IMR-90 (cell line): Measurements from ENCODE around the gene MMUT. TPM values are rescaled to one million over a fixed set of nuclear protein-coding genes. Genes with fewer than 3 reads are reported as not detected.

Source experiments
- ATAC-seq: fragments of 200-7000 bp; cut with Tn5 transposase; 2 replicates; pipeline ENCODE4 v1.9.1; 2020; ENCODE audit warnings: low read depth, mild to moderate bottlenecking, moderate library complexity
- BruUV-seq: library from RNA; stranded (reverse); fragments of 400-500 nt; replicated peaks from 2 replicates; lab custom pipeline; 2021; lab: Mats Ljungman, UMichigan
- CTCF ChIA-PET: fragments of 300-600 bp; formaldehyde crosslinking; extraction: SDS; loops from one replicate; lab custom pipeline; 2021; ENCODE audit warnings: antibody characterized with exemption; lab: Yijun Ruan, JAX
- POLR2A ChIA-PET: fragments of 300-600 bp; sonication (Branson Sonifier 250); formaldehyde crosslinking; loops from one replicate; lab custom pipeline; 2022; ENCODE audit warnings: antibody characterized with exemption; ENCODE audit not compliant: unreplicated experiment; lab: Charles Lee
- DNase-seq: peaks from one replicate; pipeline ENCODE4 v3.0.0; 2013
- H2AFZ ChIP-seq: replicated peaks from 2 replicates; pipeline ENCODE3; 2013; ENCODE audit warnings: low read length, mild to moderate bottlenecking; ENCODE audit not compliant: poor library complexity
- H2AK5ac ChIP-seq: 2 replicates; pipeline ENCODE4 v1.6.1; 2013; ENCODE audit warnings: low read depth, low read length, inconsistent platforms
- H2AK9ac ChIP-seq: replicated peaks from 2 replicates; pipeline ENCODE3; 2013; ENCODE audit warnings: mild to moderate bottlenecking, low read depth, low read length, moderate library complexity; ENCODE audit not compliant: poor library complexity
- H2BK120ac ChIP-seq: 2 replicates; pipeline ENCODE4 v1.6.1; 2013; ENCODE audit warnings: low read depth, low read length, inconsistent platforms
- H2BK15ac ChIP-seq: 3 replicates; pipeline ENCODE4 v1.6.1; 2013; ENCODE audit warnings: low read depth, low read length, inconsistent platforms
- H2BK20ac ChIP-seq: 2 replicates; pipeline ENCODE4 v1.6.1; 2013; ENCODE audit warnings: low read depth, mild to moderate bottlenecking, inconsistent platforms, low read length, moderate library complexity
- H2BK5ac ChIP-seq: 2 replicates; pipeline ENCODE4 v1.6.1; 2013; ENCODE audit warnings: mild to moderate bottlenecking, low read depth, low read length, inconsistent platforms; ENCODE audit not compliant: poor library complexity, severe bottlenecking
- H3K14ac ChIP-seq: replicated peaks from 2 replicates; pipeline ENCODE4 v1.6.1; 2013; ENCODE audit warnings: low read depth, low read length, inconsistent platforms
- H3K18ac ChIP-seq: 2 replicates; pipeline ENCODE4 v1.6.1; 2013; ENCODE audit warnings: low read depth, low read length, control low read depth
- H3K23ac ChIP-seq: 2 replicates; pipeline ENCODE4 v1.6.1; 2013; ENCODE audit warnings: low read depth, low read length, inconsistent platforms
- H3K27ac ChIP-seq: 2 replicates; pipeline ENCODE4 v1.5.1; 2013; ENCODE audit warnings: mild to moderate bottlenecking, control low read depth, low read length; ENCODE audit not compliant: insufficient read depth
- H3K27me3 ChIP-seq: 2 replicates; pipeline ENCODE4 v1.6.1; 2013; ENCODE audit warnings: low read length; ENCODE audit not compliant: control insufficient read depth, insufficient read depth
- H3K36me3 ChIP-seq: 2 replicates; pipeline ENCODE4 v1.6.1; 2013; ENCODE audit warnings: low read length, mixed read lengths; ENCODE audit not compliant: control insufficient read depth, insufficient read depth
- H3K4ac ChIP-seq: 2 replicates; pipeline ENCODE4 v1.6.1; 2013; ENCODE audit warnings: low read depth, low read length, inconsistent platforms
- H3K4me1 ChIP-seq: 2 replicates; pipeline ENCODE4 v1.6.1; 2013; ENCODE audit warnings: low read length, mixed read lengths; ENCODE audit not compliant: control insufficient read depth, insufficient read depth
- H3K4me2 ChIP-seq: 2 replicates; pipeline ENCODE4 v1.6.1; 2013; ENCODE audit warnings: low read depth, mild to moderate bottlenecking, control low read depth, low read length, moderate library complexity
- H3K4me3 ChIP-seq: 2 replicates; pipeline ENCODE4 v1.5.1; 2013; ENCODE audit warnings: low read depth, mild to moderate bottlenecking, control low read depth, low read length, moderate library complexity; ENCODE audit not compliant: insufficient read depth
- H3K56ac ChIP-seq: 2 replicates; pipeline ENCODE4 v1.6.1; 2013; ENCODE audit warnings: low read length, inconsistent platforms; ENCODE audit not compliant: insufficient read depth; ENCODE audit errors: extremely low read depth
- H3K79me1 ChIP-seq, 2 experiments: 2 replicates each; pipeline ENCODE4 v1.6.1; 2013; ENCODE audit warnings: low read length in 2 of 2, inconsistent platforms in 1 of 2, low read depth in 1 of 2
- H3K9ac ChIP-seq: 2 replicates; pipeline ENCODE4 v1.6.1; 2013; ENCODE audit warnings: low read depth, low read length, control low read depth
- H3K9me1 ChIP-seq: 2 replicates; pipeline ENCODE4 v1.6.1; 2013; ENCODE audit warnings: low read length, inconsistent platforms; ENCODE audit not compliant: insufficient read depth
- H3K9me3 ChIP-seq: 2 replicates; pipeline ENCODE4 v1.6.1; 2013; ENCODE audit warnings: low read length; ENCODE audit not compliant: control insufficient read depth, insufficient read depth
- H4K20me1 ChIP-seq: 2 replicates; pipeline ENCODE4 v1.6.1; 2013; ENCODE audit warnings: low read length, inconsistent platforms; ENCODE audit not compliant: insufficient read depth
- H4K5ac ChIP-seq: 2 replicates; pipeline ENCODE4 v1.6.1; 2013; ENCODE audit warnings: mild to moderate bottlenecking, low read depth, low read length, control low read depth
- H4K8ac ChIP-seq, 2 experiments: 2 replicates each; pipeline ENCODE4 v1.6.1; 2013; ENCODE audit warnings: low read depth in 2 of 2, low read length in 2 of 2, control low read depth in 1 of 2, inconsistent platforms in 1 of 2
- H4K91ac ChIP-seq: 2 replicates; pipeline ENCODE4 v1.6.1; 2013; ENCODE audit warnings: low read depth, low read length, inconsistent platforms; ENCODE audit not compliant: insufficient read depth
- BHLHE40 ChIP-seq: fragments of 150-350 bp; IDR thresholded peaks from 2 replicates; pipeline ENCODE4 v1.6.1; 2016; ENCODE audit warnings: mild to moderate bottlenecking, low read depth, low read length
- CEBPB ChIP-seq: IDR thresholded peaks from 2 replicates; pipeline ENCODE4 v1.6.1; 2012; ENCODE audit warnings: low read depth, low read length, improper control_type of control experiment
- ELK1 ChIP-seq: fragments of 150-350 bp; IDR thresholded peaks from 2 replicates; pipeline ENCODE4 v1.6.1; 2016; ENCODE audit warnings: low read depth, mild to moderate bottlenecking, low read length, moderate library complexity, borderline replicate concordance
- FOS ChIP-seq: fragments of 150-350 bp; IDR thresholded peaks from 2 replicates; pipeline ENCODE4 v1.6.1; 2016; ENCODE audit warnings: low read depth, low read length
- MXI1 ChIP-seq: IDR thresholded peaks from 2 replicates; pipeline ENCODE4 v1.6.1; 2012; ENCODE audit warnings: low read depth, mild to moderate bottlenecking, low read length, moderate library complexity, borderline replicate concordance
- RFX5 ChIP-seq: IDR thresholded peaks from 2 replicates; pipeline ENCODE4 v1.8.0; 2012; ENCODE audit warnings: low read depth, mild to moderate bottlenecking, low read length, moderate library complexity
- SMC3 ChIP-seq: fragments of 150-350 bp; IDR thresholded peaks from 2 replicates; pipeline ENCODE4 v1.6.1; 2016; ENCODE audit warnings: low read depth, mild to moderate bottlenecking, antibody characterized with exemption, low read length, moderate library complexity
- WGBS, 2 experiments: methylation state at CpG; one replicate each; pipeline versions ENCODE4 v1.1.5 to v1.1.7; 2013; ENCODE audit warnings: missing lambda C conversion rate in 2 of 2; ENCODE audit not compliant: insufficient read length in 1 of 2; ENCODE audit errors: extremely low coverage in 2 of 2; 5-methylcytosine and 5-hydroxymethylcytosine counted together
- dilution Hi-C: fragments of 300-500 bp; cut with HindIII; formaldehyde crosslinking; loops from one replicate; pipeline ENCODE4 v1.14.3; 2018; ENCODE audit warnings: low sequenced_read_pairs; ENCODE audit not compliant: unreplicated experiment
- in situ Hi-C: fragments of 300-500 bp; cut with MboI; formaldehyde crosslinking; loops from 3 replicates; pipeline ENCODE4 v1.14.3; 2019; ENCODE audit warnings: low sequenced_read_pairs, inconsistent platforms, mixed read lengths
- intact Hi-C: fragments of 100-400 bp; cut with micrococcal nuclease; formaldehyde crosslinking; loops from 2 replicates; pipeline ENCODE4 v1.10.0; 2022
- polyA plus RNA-seq, 3 experiments: library from polyadenylated mRNA; depleted of rRNA; stranded (reverse); fragments of >200 nt; gene quantifications; 2 replicates each; pipeline ENCODE4 v1.2.3, GENCODE V29; 2012; ENCODE audit warnings: low replicate concordance in 1 of 3
- total RNA-seq: library from RNA; depleted of rRNA; stranded (reverse); fragments of >200 nt; gene quantifications from 2 replicates; pipeline ENCODE4 v1.2.3, GENCODE V29; 2012

The MMUT gene
- total and polyA plus RNA-seq, 2 of the 4 experiments (the other 2 are of a cell fraction) = 10.6 to 11.7 TPM

- no peak overlapping the region for H3K14ac ChIP-seq
- H2AK5ac ChIP-seq = no peak overlapping the region
- no CpG with 5 or more reads among the region's 1 CpG for WGBS, 2 experiments
- no TSS peak for BruUV-seq
- H2AK9ac ChIP-seq = no peak overlapping the region
- H3K56ac ChIP-seq = no peak overlapping the region
- H3K36me3 ChIP-seq = no peaks in the 10 kb centered on the region
- H4K20me1 ChIP-seq = no peaks in the 10 kb centered on the region
- dilution Hi-C loops (no loop called here), intact Hi-C loops (loop anchor here (10.0 kb wide), 1 partner anchor 1781 kb away; no protein-coding TSS in a partner anchor), in situ Hi-C loops (loop anchor here (25.0 kb wide), 1 partner anchor 653 kb away; no protein-coding TSS in a partner anchor)
- H3K4ac ChIP-seq = no peak overlapping the region
- H3K18ac ChIP-seq = no peak overlapping the region
- no peak overlapping the region for H4K8ac ChIP-seq
- H3K23ac ChIP-seq = no peak overlapping the region
- no peak overlapping the region for H4K91ac ChIP-seq
- TF ChIP-seq FOS = no peak
- TF ChIP-seq RFX5 = no peak
- no peak for TF ChIP-seq MXI1
- TF ChIP-seq CEBPB = no peak
- TF ChIP-seq ELK1 = no peak
- TF ChIP-seq SMC3 = no peak
- TF ChIP-seq BHLHE40 = no peak
- no peaks in the 10 kb centered on the region for H3K9me1 ChIP-seq
- no peak overlapping the region for H3K9ac ChIP-seq
- H3K79me1 ChIP-seq = no peaks in the 10 kb centered on the region
- no peaks in the 10 kb centered on the region for H3K4me1 ChIP-seq
- no peak overlapping the region for H2BK5ac ChIP-seq
- H2BK15ac ChIP-seq = no peak overlapping the region
- no peak overlapping the region for H2AFZ ChIP-seq
- no peak for DNase-seq
- no peaks in the 10 kb centered on the region for H3K27me3 ChIP-seq
- no peak overlapping the region for H2BK120ac ChIP-seq
- no peak overlapping the region for H2BK20ac ChIP-seq
- CTCF ChIA-PET = no interaction called here
- POLR2A ChIA-PET = no interaction called here
- no peak for ATAC-seq
- no peak overlapping the region for H3K27ac ChIP-seq
- no peak overlapping the region for H3K4me3 ChIP-seq
- H4K5ac ChIP-seq = no peak overlapping the region
- no peak overlapping the region for H3K4me2 ChIP-seq
- H3K9me3 ChIP-seq = no peaks in the 10 kb centered on the region
Observed at GRCh38 chr6:49415358-49415757, 47.7 kb downstream of the MMUT start.
